OCI-LY1 (cell line): ENCODE data around the gene IFNA21.
A peak's percentile ranks its signal among the peaks of the same experiment; 100 is the strongest.
"Not testable (repeated sequence)": the region's sequence is repeated elsewhere in the genome, so short reads cannot be mapped to it uniquely, and the experiment has no call there.

Source experiments
- H2AFZ ChIP-seq: fragments of 200-600 bp; sonication (generic), shearing (Covaris generic); 2 replicates; pipeline ENCODE4 v1.6.0; 2014; ENCODE audit warnings: antibody characterized with exemption, mild to moderate bottlenecking, low read length
- H3F3A ChIP-seq: fragments of 200-600 bp; sonication (generic), shearing (Covaris generic); 2 replicates; pipeline ENCODE4 v1.6.0; 2014; ENCODE audit warnings: mild to moderate bottlenecking, antibody characterized with exemption, low read length, moderate library complexity; ENCODE audit not compliant: insufficient read depth
- H3K27ac ChIP-seq: fragments of 200-600 bp; sonication (generic); 2 replicates; pipeline ENCODE4 v1.5.1; 2014; ENCODE audit warnings: low read length, mixed run types, mild to moderate bottlenecking, low read depth; ENCODE audit not compliant: poor library complexity, severe bottlenecking
- H3K27me3 ChIP-seq: fragments of 200-600 bp; sonication (generic); 2 replicates; pipeline ENCODE4 v1.6.0; 2014; ENCODE audit warnings: antibody characterized with exemption, mild to moderate bottlenecking, low read length, moderate library complexity; ENCODE audit not compliant: insufficient read depth
- H3K36me3 ChIP-seq: fragments of 200-600 bp; sonication (generic); 2 replicates; pipeline ENCODE4 v1.6.1; 2014; ENCODE audit warnings: mild to moderate bottlenecking, antibody characterized with exemption, low read length, moderate library complexity, mixed read lengths; ENCODE audit not compliant: insufficient read depth
- H3K4me1 ChIP-seq: fragments of 200-600 bp; sonication (generic); 2 replicates; pipeline ENCODE4 v1.5.1; 2014; ENCODE audit warnings: mild to moderate bottlenecking, low read length, moderate library complexity; ENCODE audit not compliant: insufficient read depth, severe bottlenecking
- H3K4me2 ChIP-seq: fragments of 200-600 bp; sonication (generic), shearing (Covaris generic); 2 replicates; pipeline ENCODE4 v1.6.1; 2014; ENCODE audit warnings: low read length
- H3K4me3 ChIP-seq: fragments of 200-600 bp; sonication (generic); 2 replicates; pipeline ENCODE4 v1.5.1; 2014; ENCODE audit warnings: low read length, low read depth, mild to moderate bottlenecking, mixed read lengths; ENCODE audit not compliant: poor library complexity, severe bottlenecking
- H3K79me2 ChIP-seq: fragments of 200-600 bp; shearing (Covaris generic); 2 replicates; pipeline ENCODE4 v1.6.1; 2016; ENCODE audit warnings: mixed run types, low read length, mixed read lengths; ENCODE audit not compliant: insufficient read depth
- H3K9ac ChIP-seq: fragments of 200-600 bp; sonication (generic), shearing (Covaris generic); 2 replicates; pipeline ENCODE4 v1.6.1; 2014; ENCODE audit warnings: mild to moderate bottlenecking, low read length, mixed read lengths
- H3K9me2 ChIP-seq: fragments of 200-600 bp; sonication (generic), shearing (Covaris generic); 2 replicates; pipeline ENCODE4 v1.6.1; 2014; ENCODE audit warnings: low read depth, mild to moderate bottlenecking, low read length, mixed read lengths
- H3K9me3 ChIP-seq: fragments of 200-600 bp; shearing (Covaris generic); 2 replicates; pipeline ENCODE4 v1.6.1; 2014; ENCODE audit warnings: low read length, mixed read lengths
- H4K20me1 ChIP-seq: fragments of 200-600 bp; sonication (generic), shearing (Covaris generic); 2 replicates; pipeline ENCODE4 v1.6.0; 2016; ENCODE audit warnings: mild to moderate bottlenecking, low read length; ENCODE audit not compliant: insufficient read depth
- CTCF ChIP-seq: fragments of 200-600 bp; sonication (generic), shearing (Covaris generic); IDR thresholded peaks from 2 replicates; pipeline ENCODE4 v1.5.1; 2017; ENCODE audit warnings: mild to moderate bottlenecking, antibody characterized with exemption, low read length, moderate library complexity, mixed read lengths
- EZH2 ChIP-seq: fragments of 200-600 bp; sonication (generic), shearing (Covaris generic); IDR thresholded peaks from 2 replicates; pipeline ENCODE4 v1.8.0; 2017; ENCODE audit warnings: borderline replicate concordance, mixed run types, mild to moderate bottlenecking, antibody characterized with exemption, low read length, moderate library complexity, mixed read lengths

The IFNA21 gene

GRCh38 chr9:21205204-21205603 is 38.7 kb upstream of the IFNA21 start:
- Histone ChIP-seq H3F3A (no peaks in the 10 kb centered on the region), H3K4me3 (no peak overlapping the region), H2AFZ (no peak overlapping the region), H3K27ac (no peak overlapping the region), H4K20me1 (no peaks in the 10 kb centered on the region), H3K27me3 (no peaks in the 10 kb centered on the region), H3K9me3 (no peaks in the 10 kb centered on the region), H3K36me3 (no peaks in the 10 kb centered on the region), H3K4me1 (no peaks in the 10 kb centered on the region), H3K79me2 (no peaks in the 10 kb centered on the region), H3K9me2 (no peaks in the 10 kb centered on the region), H3K4me2 (no peak overlapping the region), H3K9ac (no peak overlapping the region)
- TF ChIP-seq EZH2 = no peak
- TF ChIP-seq CTCF = no peak

GRCh38 chr9:21202105-21202504 is 35.6 kb upstream of the IFNA21 start, which contains the start of gene IFNA7:
IFNA7 (minus strand) TSS chr9:21202205; CDS start chr9:21202165, 40 bp downstream.
- H3K79me2 ChIP-seq, H3K9ac ChIP-seq, H3K36me3 ChIP-seq, H3F3A ChIP-seq, H2AFZ ChIP-seq, H3K9me3 ChIP-seq, H3K27me3 ChIP-seq, H3K4me3 ChIP-seq, H3K4me1 ChIP-seq, H3K9me2 ChIP-seq, H3K27ac ChIP-seq, H4K20me1 ChIP-seq, H3K4me2 ChIP-seq: not testable (repeated sequence)

- TF ChIP-seq CTCF = peak; percentile 57
- H3K27me3 ChIP-seq, H3K79me2 ChIP-seq, H3K9me3 ChIP-seq, H4K20me1 ChIP-seq, H3K4me3 ChIP-seq, H3K4me1 ChIP-seq, H3K9ac ChIP-seq, H3F3A ChIP-seq, H3K36me3 ChIP-seq, H3K4me2 ChIP-seq, H3K9me2 ChIP-seq, H3K27ac ChIP-seq, H2AFZ ChIP-seq: not testable (repeated sequence)
These were observed 28.7 kb upstream of the IFNA21 start for GRCh38 chr9:21194867-21195776.

- H2AFZ ChIP-seq, H3K27me3 ChIP-seq, H3K4me3 ChIP-seq: not testable (repeated sequence)
These were observed 21.0 kb upstream of the IFNA21 start, which contains the start of gene IFNA4 for GRCh38 chr9:21187487-21187886. IFNA4 (minus strand) TSS chr9:21187587; CDS start chr9:21187531, 56 bp downstream.

More at GRCh38 chr9:21187487-21187886, 21.0 kb upstream of the IFNA21 start, which contains the start of gene IFNA4:
- not testable (repeated sequence) for H3K9me3 ChIP-seq, H3F3A ChIP-seq, H4K20me1 ChIP-seq, H3K4me1 ChIP-seq, H3K79me2 ChIP-seq, H3K36me3 ChIP-seq, H3K9me2 ChIP-seq, H3K9ac ChIP-seq, H3K4me2 ChIP-seq, H3K27ac ChIP-seq
